ENCODE measurements around the gene CAMTA1.

The CAMTA1 gene

DNA sequence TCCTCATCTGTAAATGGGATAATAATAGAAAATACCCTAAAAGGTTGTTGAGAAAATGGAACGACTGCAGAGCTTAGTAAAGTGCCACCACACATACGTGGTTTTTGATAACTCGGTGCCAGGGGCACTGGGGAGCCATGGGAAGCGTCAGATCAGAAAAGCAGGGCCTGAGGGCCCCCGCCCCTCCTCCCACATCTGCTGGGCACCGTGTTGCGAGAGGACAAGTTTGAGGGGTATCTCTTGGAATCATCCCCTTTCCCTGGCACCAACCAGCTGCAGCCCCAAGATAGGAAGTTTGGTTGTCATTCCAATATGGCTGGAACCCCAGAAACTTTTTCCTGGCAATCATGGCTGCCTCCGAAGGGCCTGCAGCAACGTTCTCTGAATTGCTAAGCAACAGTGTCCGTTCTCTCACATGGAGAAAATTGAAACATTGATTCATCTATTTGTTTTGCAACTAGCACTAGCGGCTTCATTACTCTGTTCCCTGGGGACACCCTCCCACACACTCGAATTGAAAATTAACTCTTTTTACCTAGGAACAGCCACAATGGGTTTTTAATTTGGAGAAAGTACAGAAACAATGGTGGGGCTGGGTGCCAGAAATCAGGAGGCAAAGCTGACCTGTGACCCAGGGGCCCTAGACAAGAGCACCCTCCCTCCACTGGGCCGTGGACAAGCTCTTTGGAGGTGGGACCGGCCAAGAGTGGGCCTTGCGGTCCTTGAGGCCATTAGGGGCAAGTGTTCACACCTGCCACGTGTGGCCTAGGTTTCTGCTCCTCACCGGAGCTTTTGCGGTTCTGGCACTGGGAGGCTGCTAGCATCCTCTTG lies 795.9 kb downstream of the CAMTA1 start:
- no peak overlapping the region for H3K4me3 ChIP-seq (ENCODE audit: low read depth, low read length)
- TF ChIP-seq CTCF (IDR thresholded peaks at IDR 0.05; ENCODE audit: low read depth, low read length) = no peak

- TF ChIP-seq CTCF (IDR thresholded peaks at IDR 0.05; ENCODE audit: low read depth, low read length) = no peak
- H3K4me3 ChIP-seq (ENCODE audit: low read depth, low read length) = no peak overlapping the region
These were observed 796.7 kb downstream of the CAMTA1 start for GRCh38 chr1:7581754-7582459.

GRCh38 chr1:7582460-7582972 lies 797.3 kb downstream of the CAMTA1 start:
- H3K4me3 ChIP-seq (ENCODE audit: low read depth, low read length) = no peak overlapping the region
- no peak for TF ChIP-seq CTCF (IDR thresholded peaks at IDR 0.05; ENCODE audit: low read depth, low read length)

- no peak overlapping the region for H3K4me3 ChIP-seq (ENCODE audit: low read depth, low read length)
- no peak for TF ChIP-seq CTCF (IDR thresholded peaks at IDR 0.05; ENCODE audit: low read depth, low read length)
These were observed 798.2 kb downstream of the CAMTA1 start for GRCh38 chr1:7583291-7584096.

DNA sequence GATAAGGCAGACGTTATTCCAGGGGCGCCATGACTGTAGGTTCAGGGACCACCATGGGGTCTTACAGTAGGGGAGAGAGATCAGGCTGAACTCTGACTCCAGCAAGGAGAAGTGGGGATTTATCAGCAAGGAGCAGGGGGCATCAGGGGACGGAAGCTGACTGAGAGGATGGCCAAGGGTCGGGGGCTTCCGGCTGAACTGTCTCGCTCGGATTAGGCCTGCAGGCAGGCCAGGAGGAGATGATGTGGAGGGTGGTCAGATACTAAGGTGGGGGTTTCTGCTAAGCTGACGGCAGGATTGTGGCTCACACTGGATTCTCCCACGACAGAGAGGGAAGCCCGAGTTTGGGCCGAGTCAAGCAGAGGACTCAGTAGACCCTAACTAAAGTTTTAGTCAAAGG lies 798.9 kb downstream of the CAMTA1 start:
- no peak for TF ChIP-seq CTCF (IDR thresholded peaks at IDR 0.05; ENCODE audit: low read depth, low read length)
- no peak overlapping the region for H3K4me3 ChIP-seq (ENCODE audit: low read depth, low read length)

GRCh38 chr1:7584643-7585042 lies 799.4 kb downstream of the CAMTA1 start:
- H3K4me3 ChIP-seq (ENCODE audit: low read depth, low read length) = no peak overlapping the region
- no peak for TF ChIP-seq CTCF (IDR thresholded peaks at IDR 0.05; ENCODE audit: low read depth, low read length)

All from WI38 (cell line).